Endothelial cell of umbilical vein (primary cell): ENCODE data around the gene IL17REL. TPM values are rescaled to one million over a fixed set of nuclear protein-coding genes. Genes with fewer than 3 reads are reported as not detected.
A peak's percentile ranks its signal among the peaks of the same experiment; 100 is the strongest.

ENCODE experiments used
- BruUV-seq: library from RNA; stranded (reverse); fragments of 400-500 nt; replicated peaks from 2 replicates; lab custom pipeline; 2021; lab: Mats Ljungman, UMichigan
- CTCF ChIA-PET: fragments of 300-600, 350-600 bp; sonication (Branson Sonifier 250); formaldehyde crosslinking; loops from one replicate; lab custom pipeline; 2021; ENCODE audit warnings: antibody characterized with exemption, inconsistent platforms; lab: Charles Lee
- POLR2A ChIA-PET: fragments of 300-600, 350-600 bp; sonication (Branson Sonifier 250); formaldehyde crosslinking; loops from one replicate; lab custom pipeline; 2021; ENCODE audit warnings: antibody characterized with exemption, inconsistent platforms; lab: Charles Lee
- DNase-seq: peaks from one replicate; pipeline ENCODE4 v3.0.0-alpha.2; 2011; ENCODE audit warnings: low read depth, low spot score
- FAIRE-seq: peaks from 2 replicates; lab custom pipeline; 2011; peaks lifted over from hg19 to GRCh38; lab: Jason Lieb, UNC
- H2AFZ ChIP-seq: 2 replicates; pipeline ENCODE4 v1.6.0; 2012; ENCODE audit warnings: low read depth, low read length, control low read depth, inconsistent platforms
- H3K27ac ChIP-seq: 2 replicates; pipeline ENCODE4 v1.5.1; 2011; ENCODE audit warnings: low read depth, mild to moderate bottlenecking, control low read depth, low read length, moderate library complexity; ENCODE audit not compliant: insufficient read depth
- H3K27me3 ChIP-seq, 2 experiments: 2 replicates each; pipeline versions ENCODE4 v1.6.0 to v1.6.1; 2011; ENCODE audit warnings: low read length in 2 of 2, mixed read lengths in 1 of 2; ENCODE audit not compliant: control insufficient read depth in 2 of 2, insufficient read depth in 2 of 2
- H3K36me3 ChIP-seq, 2 experiments: 2 replicates in 1 of 2; 3 replicates in 1 of 2; pipeline ENCODE4 v1.5.1; 2011; ENCODE audit warnings: low read length in 2 of 2, mild to moderate bottlenecking in 1 of 2, moderate library complexity in 1 of 2; ENCODE audit not compliant: control insufficient read depth in 2 of 2, insufficient read depth in 2 of 2; ENCODE audit errors: extremely low read depth in 1 of 2
- H3K4me1 ChIP-seq: 3 replicates; pipeline ENCODE4 v1.5.1; 2011; ENCODE audit warnings: mild to moderate bottlenecking, low read length; ENCODE audit not compliant: control insufficient read depth, insufficient read depth; ENCODE audit errors: extremely low read depth
- H3K4me2 ChIP-seq: 2 replicates; pipeline ENCODE4 v1.6.1; 2011; ENCODE audit warnings: low read length, control low read depth, mixed read lengths; ENCODE audit not compliant: insufficient read depth
- H3K4me3 ChIP-seq, 3 experiments: fragments of 200-600 bp in 1 of 3; sonication (generic), shearing (Covaris generic) in 1 of 3; replicated peaks in 1 of 3; 2 replicates each; pipeline ENCODE4 v1.5.1; 2011 to 2016; ENCODE audit warnings: control low read depth in 3 of 3, low read length in 3 of 3, mild to moderate bottlenecking in 2 of 3, inconsistent platforms in 1 of 3, low read depth in 1 of 3, moderate library complexity in 1 of 3; ENCODE audit not compliant: insufficient read depth in 1 of 3
- H3K79me2 ChIP-seq: 2 replicates; pipeline ENCODE4 v1.6.0; 2012; ENCODE audit warnings: low read length, inconsistent platforms; ENCODE audit not compliant: control insufficient read depth, insufficient read depth
- H3K9ac ChIP-seq: replicated peaks from 2 replicates; pipeline ENCODE3; 2011; ENCODE audit warnings: low read length, control low read depth; ENCODE audit not compliant: insufficient read depth; ENCODE audit errors: extremely low read depth
- H3K9me1 ChIP-seq: replicated peaks from 3 replicates; pipeline ENCODE4 v1.6.0; 2011; ENCODE audit warnings: mild to moderate bottlenecking, low read length; ENCODE audit not compliant: control insufficient read depth, insufficient read depth; ENCODE audit errors: extremely low read depth
- H3K9me3 ChIP-seq: replicated peaks from 2 replicates; pipeline ENCODE4 v1.5.1; 2012; ENCODE audit warnings: low read length, inconsistent platforms; ENCODE audit not compliant: control insufficient read depth, insufficient read depth
- H4K20me1 ChIP-seq: replicated peaks from 2 replicates; pipeline ENCODE3; 2011; ENCODE audit warnings: mild to moderate bottlenecking, low read length; ENCODE audit not compliant: control insufficient read depth, insufficient read depth; ENCODE audit errors: extremely low read depth
- EZH2 ChIP-seq: IDR thresholded peaks from 2 replicates; pipeline ENCODE4 v1.6.1; 2012; ENCODE audit warnings: borderline replicate concordance, low read depth, mild to moderate bottlenecking, moderate library complexity, low read length, inconsistent platforms; ENCODE audit not compliant: severe bottlenecking
- dilution Hi-C: fragments of 300-500 bp; cut with MboI; formaldehyde crosslinking; loops from one replicate; pipeline ENCODE4 v1.15.0; 2019; ENCODE audit warnings: low sequenced_read_pairs; ENCODE audit not compliant: extremely low pct_ligation_motif_present
- intact Hi-C: fragments of 100-400 bp; cut with micrococcal nuclease; formaldehyde crosslinking; loops from one replicate; pipeline ENCODE4 v1.10.0; 2022
- polyA plus RNA-seq, 4 experiments: library from polyadenylated mRNA; depleted of rRNA in 3 of 4; stranded (reverse) in 3 of 4; unstranded in 1 of 4; fragments of >200 nt; gene quantifications; 2 replicates each; pipeline versions ENCODE4 v1.2.1 to v1.2.3, GENCODE V29; 2011 to 2012; ENCODE audit warnings: missing spikeins in 1 of 4
- total RNA-seq: library from RNA; stranded (reverse); gene quantifications from 2 replicates; pipeline ENCODE4 v1.2.3, GENCODE V29; 2021
- TF ChIP-seq, protein P1 (sequence below), 2 donors: IDR thresholded peaks; 1 replicate in 1 of 2; 2 replicates in 1 of 2; pipeline ENCODE4 v1.5.1; 2011; ENCODE audit warnings: low read length in 2 of 2, mild to moderate bottlenecking in 2 of 2, moderate library complexity in 2 of 2, control low read depth in 1 of 2, inconsistent platforms in 1 of 2, low read depth in 1 of 2; ENCODE audit not compliant: insufficient read depth in 1 of 2; ENCODE audit errors: extremely low read depth in 1 of 2

The IL17REL gene
- total and polyA plus RNA-seq, 2 donors (not counting 3 experiments of a cell fraction or from before 2014, with no cell fraction given), result 0.06 to 0.15 TPM

DNA sequence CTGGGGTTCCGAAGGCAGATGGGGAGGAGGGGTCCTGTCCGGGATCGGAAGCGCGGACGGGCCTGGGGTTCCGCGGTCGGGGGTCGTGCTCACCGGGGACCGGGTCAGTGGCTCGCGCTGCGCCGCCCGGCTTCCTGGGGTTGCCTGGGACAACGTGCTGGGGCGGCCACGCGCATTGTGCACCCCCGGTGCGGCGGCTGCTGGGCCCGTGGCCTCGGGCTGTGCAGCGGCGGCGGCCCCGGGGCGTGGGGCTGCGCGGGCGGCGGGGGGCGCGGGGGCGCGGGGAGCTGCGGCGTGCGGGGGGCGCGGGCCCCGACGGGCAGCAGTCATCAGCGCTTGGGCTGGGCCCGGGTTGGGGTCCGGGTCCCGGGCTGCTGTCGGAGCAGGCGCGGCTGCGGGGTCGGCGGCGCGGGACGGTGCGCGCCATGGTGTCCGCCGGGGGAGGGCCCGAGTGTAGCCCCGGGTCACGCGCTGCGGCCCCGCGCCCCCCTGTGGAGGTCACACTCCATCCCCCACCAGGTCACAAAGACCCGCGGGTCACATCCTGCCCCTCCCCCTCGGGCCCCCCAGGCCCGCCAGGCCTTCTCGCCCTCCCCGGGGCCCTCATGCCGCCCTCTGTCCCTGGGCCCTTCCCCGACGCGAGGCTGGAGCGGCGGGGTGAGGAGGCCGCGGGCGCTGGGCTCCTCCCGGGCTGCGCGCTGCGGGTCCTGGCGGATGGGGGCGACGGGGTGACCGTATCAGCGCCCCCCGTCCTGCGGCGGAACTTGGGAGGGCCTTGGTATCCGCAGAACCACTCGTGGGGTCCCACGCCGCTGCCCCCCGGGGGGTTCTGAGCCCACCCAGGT lies 45.7 kb upstream of the IL17REL start, which contains the start of gene TTLL8:
Gene TTLL8, minus strand, starts transcription at position 238 of the 845 bp plus-strand sequence.
- dilution Hi-C loops (no loop called here), intact Hi-C loops (no loop called here)
- Histone ChIP-seq H3K4me3 (no peak within 1 kb of the TSS), H3K4me2 (no peak within 1 kb of the TSS), H3K9me1 (no peaks in the 10 kb centered on the region), H4K20me1 (no peaks in the 10 kb centered on the region), H3K27me3 (peaks cover 10 to 19% of the 10 kb centered on the region in 2 experiments), H3K27ac (no peak within 1 kb of the TSS), H3K9ac (no peak within 1 kb of the TSS), H3K4me1 (no peaks in the 10 kb centered on the region), H3K9me3 (no peaks in the 10 kb centered on the region), H3K79me2 (no peaks in the 10 kb centered on the region), H3K36me3 (no peaks in the 10 kb centered on the region), H2AFZ (no peak within 1 kb of the TSS)
- DNase-seq, result no peak
- TF ChIP-seq EZH2, result peak; percentile 98
- TF ChIP-seq, protein P1, sequence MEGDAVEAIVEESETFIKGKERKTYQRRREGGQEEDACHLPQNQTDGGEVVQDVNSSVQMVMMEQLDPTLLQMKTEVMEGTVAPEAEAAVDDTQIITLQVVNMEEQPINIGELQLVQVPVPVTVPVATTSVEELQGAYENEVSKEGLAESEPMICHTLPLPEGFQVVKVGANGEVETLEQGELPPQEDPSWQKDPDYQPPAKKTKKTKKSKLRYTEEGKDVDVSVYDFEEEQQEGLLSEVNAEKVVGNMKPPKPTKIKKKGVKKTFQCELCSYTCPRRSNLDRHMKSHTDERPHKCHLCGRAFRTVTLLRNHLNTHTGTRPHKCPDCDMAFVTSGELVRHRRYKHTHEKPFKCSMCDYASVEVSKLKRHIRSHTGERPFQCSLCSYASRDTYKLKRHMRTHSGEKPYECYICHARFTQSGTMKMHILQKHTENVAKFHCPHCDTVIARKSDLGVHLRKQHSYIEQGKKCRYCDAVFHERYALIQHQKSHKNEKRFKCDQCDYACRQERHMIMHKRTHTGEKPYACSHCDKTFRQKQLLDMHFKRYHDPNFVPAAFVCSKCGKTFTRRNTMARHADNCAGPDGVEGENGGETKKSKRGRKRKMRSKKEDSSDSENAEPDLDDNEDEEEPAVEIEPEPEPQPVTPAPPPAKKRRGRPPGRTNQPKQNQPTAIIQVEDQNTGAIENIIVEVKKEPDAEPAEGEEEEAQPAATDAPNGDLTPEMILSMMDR (IDR thresholded peaks at IDR 0.05; ENCODE audit: extremely low read depth in 1 of 2, insufficient read depth in 1 of 2, low read depth in 1 of 2, low read length in 2 of 2), result no peak
- BruUV-seq, result no TSS peak
- POLR2A ChIA-PET, result no interaction called here
- no peak for FAIRE-seq
- CTCF ChIA-PET, result interaction anchor here (1.4 to 2.5 kb wide), 3 partner anchors 27 to 54 kb away, joined by 4 to 9 read pairs (median 5); partner anchors contain the start of gene MLC1
